Adrenal gland (tissue), 12 donors: ENCODE data around the gene TRIM14. TPM values are rescaled to one million over a fixed set of nuclear protein-coding genes. Genes with fewer than 3 reads are reported as not detected.

Source experiments
- DNase-seq, 7 donors: peaks; one replicate each; pipeline ENCODE4 v3.0.0-alpha.2; 2019 to 2020
- H3K27ac ChIP-seq, 5 donors: fragments of 200-600 bp; sonication (generic) in 4 of 5; 1 replicate in 3 of 5; 2 replicates in 2 of 5; pipeline versions ENCODE4 v1.5.1 to v1.8.0; 2016 to 2020; ENCODE audit warnings: mild to moderate bottlenecking in 1 of 5
- H3K27me3 ChIP-seq: fragments of 200-600 bp; 2 replicates; pipeline ENCODE4 v1.8.0; 2021
- H3K36me3 ChIP-seq, 2 donors: fragments of 200-600 bp; replicated peaks in 1 of 2; 1 replicate in 1 of 2; 2 replicates in 1 of 2; pipeline versions ENCODE4 v1.5.1 to v1.8.0; 2018 to 2022
- H3K4me1 ChIP-seq, 2 donors: fragments of 200-600 bp; replicated peaks in 1 of 2; 1 replicate in 1 of 2; 2 replicates in 1 of 2; pipeline versions ENCODE4 v1.5.1 to v1.8.0; 2018 to 2021
- H3K4me3 ChIP-seq, 4 donors: fragments of 200-600 bp; sonication (generic) in 3 of 4; one replicate each; pipeline ENCODE4 v1.5.1; 2016 to 2018
- H3K9me3 ChIP-seq, 3 donors: fragments of 200-600 bp; sonication (generic) in 1 of 3; replicated peaks in 1 of 3; 1 replicate in 2 of 3; 2 replicates in 1 of 3; pipeline versions ENCODE4 v1.5.1 to v1.8.0; 2016 to 2021
- POLR2A ChIP-seq, 2 donors: fragments of 450-650 bp; IDR thresholded peaks; one replicate each; pipeline ENCODE4 v1.6.1; 2017; ENCODE audit warnings: antibody characterized with exemption in 2 of 2, mild to moderate bottlenecking in 2 of 2, moderate library complexity in 1 of 2
- WGBS, 4 donors: extraction: QIAGEN DNeasy Blood & Tissue Kit in 2 of 4; methylation state at CpG; one replicate each; pipeline versions ENCODE4 v1.1.5 to v1.1.7; 2013 to 2017; 5-methylcytosine and 5-hydroxymethylcytosine counted together
- intact Hi-C, 2 donors: fragments of 100-400 bp; cut with DNase I; formaldehyde crosslinking; loops; one replicate each; pipeline versions ENCODE4 v1.14.1 to v1.15.0; 2022 to 2023
- polyA plus RNA-seq, 3 donors: library from polyadenylated mRNA; stranded (reverse); fragments of 200-250 nt in 2 of 3; fragments of 350-450 nt in 1 of 3; fragmentation: Illumina TruSeq in 1 of 3; extraction: RNeasy Lipid Tissue Mini Kit (QIAGEN cat#74804) in 1 of 3; gene quantifications; one replicate each; pipeline ENCODE4 v1.2.3, GENCODE V29; 2013 to 2014
- total RNA-seq, 9 donors: library from RNA; depleted of rRNA in 4 of 9; stranded (reverse); fragments of >200 nt in 4 of 9; fragments of 120-200 nt in 1 of 9; fragmentation: NEBNext Ultra II Directional in 1 of 9; extraction: Animal tissue kit (Norgen Biotek cat#: 25700) in 1 of 9; gene quantifications; one replicate each; pipeline versions ENCODE4 v1.1.0 to v1.2.4, GENCODE V29; 2013 to 2023
- TF ChIP-seq, protein P1 (sequence below), 6 experiments: fragments of 450-650 bp in 4 of 6; fragments of 200-600 bp in 2 of 6; sonication (generic) in 1 of 6; IDR thresholded peaks; 1 replicate in 5 of 6; 2 replicates in 1 of 6; pipeline versions ENCODE4 v1.5.1 to v1.8.0; 2016 to 2021; ENCODE audit warnings: antibody characterized with exemption in 6 of 6, mild to moderate bottlenecking in 2 of 6, moderate library complexity in 1 of 6
- donor health status: healthy with polysubstance abuse.
- donor health status: Bipolar disorder and iron deficiency.
- donor health status: DM: yes; HTN: yes; CAD: no.
- donor health status: DM: no; HTN: no; CAD: no.
- donor health status: DM: no; HTN: no; CAD: no.
- donor health status: DM: yes; HTN: yes; CAD: no.

Gene TRIM14
- total and polyA plus RNA-seq, 12 donors = 0.72 to 24.8 (median 13.9) TPM

DNA sequence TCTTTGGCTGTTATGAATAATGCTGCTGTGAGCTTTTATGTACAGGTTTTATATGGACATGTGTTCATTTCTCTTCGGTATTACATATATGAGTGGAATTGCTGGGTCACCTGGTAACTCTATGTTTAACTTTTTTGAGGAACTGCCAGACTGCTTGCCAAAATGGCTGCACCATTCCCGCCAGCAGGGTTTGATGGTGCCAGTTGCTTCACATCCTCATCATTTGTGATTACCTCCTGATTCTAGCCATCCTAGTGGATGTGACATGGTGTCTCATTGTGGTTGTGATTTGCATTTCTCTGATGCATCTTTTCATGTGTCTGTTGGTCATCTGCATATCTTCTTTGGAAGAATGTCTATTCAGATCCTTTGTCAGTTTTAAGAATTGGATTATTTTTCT is 51.8 kb downstream of the TRIM14 start:
- intact Hi-C loops = no loop called here
- Histone ChIP-seq H3K36me3 (peaks cover 0 to 23% of the 10 kb centered on the region in 2 donors), H3K27me3 (no peaks in the 10 kb centered on the region), H3K9me3 (no peaks in the 10 kb centered on the region), H3K4me1 (no peaks in the 10 kb centered on the region), H3K4me3 (no peak overlapping the region), H3K27ac (no peak overlapping the region)
- DNase-seq = peak in 1 of 7 donors; percentile 10
- 83 to 99% (median 96%) methylated on average over 2 of the region's 2 CpGs for WGBS, 4 donors
- TF ChIP-seq POLR2A (IDR thresholded peaks at IDR 0.05) = no peak
- TF ChIP-seq, protein P1, sequence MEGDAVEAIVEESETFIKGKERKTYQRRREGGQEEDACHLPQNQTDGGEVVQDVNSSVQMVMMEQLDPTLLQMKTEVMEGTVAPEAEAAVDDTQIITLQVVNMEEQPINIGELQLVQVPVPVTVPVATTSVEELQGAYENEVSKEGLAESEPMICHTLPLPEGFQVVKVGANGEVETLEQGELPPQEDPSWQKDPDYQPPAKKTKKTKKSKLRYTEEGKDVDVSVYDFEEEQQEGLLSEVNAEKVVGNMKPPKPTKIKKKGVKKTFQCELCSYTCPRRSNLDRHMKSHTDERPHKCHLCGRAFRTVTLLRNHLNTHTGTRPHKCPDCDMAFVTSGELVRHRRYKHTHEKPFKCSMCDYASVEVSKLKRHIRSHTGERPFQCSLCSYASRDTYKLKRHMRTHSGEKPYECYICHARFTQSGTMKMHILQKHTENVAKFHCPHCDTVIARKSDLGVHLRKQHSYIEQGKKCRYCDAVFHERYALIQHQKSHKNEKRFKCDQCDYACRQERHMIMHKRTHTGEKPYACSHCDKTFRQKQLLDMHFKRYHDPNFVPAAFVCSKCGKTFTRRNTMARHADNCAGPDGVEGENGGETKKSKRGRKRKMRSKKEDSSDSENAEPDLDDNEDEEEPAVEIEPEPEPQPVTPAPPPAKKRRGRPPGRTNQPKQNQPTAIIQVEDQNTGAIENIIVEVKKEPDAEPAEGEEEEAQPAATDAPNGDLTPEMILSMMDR (IDR thresholded peaks at IDR 0.05) = no peak

DNA sequence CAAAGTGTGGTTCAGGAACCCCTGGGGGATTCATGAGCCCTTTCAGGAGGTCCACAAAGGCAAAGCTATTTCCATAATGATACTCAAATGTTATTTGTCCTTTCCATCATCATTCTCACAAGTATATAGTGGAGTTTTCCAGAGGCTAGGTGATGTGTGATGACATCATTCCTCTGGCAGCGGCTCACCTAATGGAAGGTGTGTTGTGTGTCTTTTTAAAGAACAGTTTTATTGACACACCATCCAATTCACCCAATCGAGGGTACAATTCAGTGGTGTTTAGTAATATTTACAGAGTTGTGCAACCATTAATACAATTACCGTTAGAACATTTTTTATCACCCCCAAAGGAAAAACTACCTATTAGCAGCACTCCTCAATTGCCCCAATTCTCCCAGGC is 52.8 kb downstream of the TRIM14 start:
- no peaks in the 10 kb centered on the region for H3K27me3 ChIP-seq
- no peak for TF ChIP-seq POLR2A (IDR thresholded peaks at IDR 0.05)
- TF ChIP-seq, protein P1 (IDR thresholded peaks at IDR 0.05) = no peak
- intact Hi-C loops = no loop called here
- no peaks in the 10 kb centered on the region for H3K4me1 ChIP-seq
- WGBS, 4 donors = 89 to 95% (median 91%) methylated on average over 3 of the region's 3 CpGs
- H3K36me3 ChIP-seq = peaks cover 0 to 32% of the 10 kb centered on the region in 2 donors
- no peak overlapping the region for H3K27ac ChIP-seq
- H3K9me3 ChIP-seq = no peaks in the 10 kb centered on the region
- DNase-seq = no peak
- H3K4me3 ChIP-seq = no peak overlapping the region

DNA sequence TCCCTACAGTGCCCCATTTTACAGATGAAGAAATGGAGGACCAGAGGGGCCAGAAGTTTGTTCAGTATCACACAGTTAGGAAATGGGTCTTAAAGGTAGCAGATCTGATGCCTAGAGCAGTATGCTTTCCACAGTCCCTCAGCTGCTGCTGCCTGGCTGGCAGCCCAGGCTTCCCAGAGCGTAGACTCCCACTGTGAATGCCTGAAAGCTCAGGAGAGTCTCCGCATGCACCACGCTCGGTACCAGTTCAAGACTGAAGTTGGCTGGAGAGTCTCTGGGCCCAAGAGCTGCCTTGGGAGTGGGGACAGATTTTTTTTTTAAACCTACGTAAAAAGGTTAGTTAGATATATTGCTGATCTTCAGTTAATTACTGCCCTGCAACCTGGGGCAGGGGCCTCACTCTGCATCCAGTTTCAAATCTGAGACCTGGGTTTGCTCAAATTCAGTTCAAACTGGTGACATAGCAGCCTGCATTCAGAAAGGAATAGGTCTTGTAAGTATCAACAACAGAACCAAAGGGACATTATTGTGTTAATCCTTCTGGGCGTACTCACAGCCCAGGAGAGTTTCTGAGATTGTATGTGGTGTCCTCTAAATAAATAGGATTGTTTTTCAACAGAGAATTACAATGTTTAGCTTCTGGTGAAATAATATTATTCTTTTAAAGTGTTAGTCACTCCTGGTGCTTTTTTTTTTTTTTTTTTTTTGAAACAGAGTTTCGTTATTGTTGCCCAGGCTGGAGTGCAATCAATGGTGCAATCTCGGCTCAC is 54.2 kb downstream of the TRIM14 start:
- TF ChIP-seq POLR2A (IDR thresholded peaks at IDR 0.05) = no peak
- TF ChIP-seq, protein P1 (IDR thresholded peaks at IDR 0.05) = no peak
- DNase-seq = no peak
- Histone ChIP-seq H3K9me3 (no peaks in the 10 kb centered on the region), H3K4me1 (no peaks in the 10 kb centered on the region), H3K36me3 (peaks cover 0 to 37% of the 10 kb centered on the region in 2 donors), H3K27ac (no peak overlapping the region), H3K4me3 (no peak overlapping the region), H3K27me3 (no peaks in the 10 kb centered on the region)
- 89 to 98% (median 95%) methylated on average over 8 of the region's 8 CpGs for WGBS, 4 donors
- intact Hi-C loops = no loop called here

DNA sequence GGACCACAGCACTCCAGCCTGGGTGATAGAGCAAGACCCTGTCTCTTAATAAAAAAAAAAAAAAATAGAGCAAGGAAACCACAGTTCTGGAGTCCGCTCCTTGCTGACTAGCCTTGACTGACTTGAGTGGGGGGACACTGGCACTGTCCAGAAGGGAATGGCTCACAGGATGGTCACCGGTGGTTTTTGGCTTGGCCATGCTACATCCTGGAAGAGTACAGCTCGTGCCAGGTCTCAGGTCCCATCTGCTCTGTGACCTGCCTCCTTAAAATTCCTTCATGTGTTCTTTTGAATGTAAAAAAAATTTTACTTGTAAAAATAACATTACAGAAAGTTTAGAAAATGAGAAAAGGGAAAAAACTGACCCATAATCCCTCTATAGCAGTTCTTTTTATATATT is 56.9 kb downstream of the TRIM14 start:
- Histone ChIP-seq H3K27me3 (no peaks in the 10 kb centered on the region), H3K9me3 (no peaks in the 10 kb centered on the region), H3K4me1 (peaks cover 4 to 19% of the 10 kb centered on the region in 2 donors), H3K27ac (no peak overlapping the region), H3K36me3 (peaks cover 0 to 37% of the 10 kb centered on the region in 2 donors), H3K4me3 (no peak overlapping the region)
- WGBS, 4 donors = 82 to 89% (median 88%) methylated on average over 3 of the region's 3 CpGs
- DNase-seq = no peak
- TF ChIP-seq POLR2A (IDR thresholded peaks at IDR 0.05) = no peak
- TF ChIP-seq, protein P1 (IDR thresholded peaks at IDR 0.05) = no peak
- intact Hi-C loops = no loop called here
